Fibroblast of villous mesenchyme (primary cell): ENCODE results near the gene PNO1. TPM values are rescaled to one million over a fixed set of nuclear protein-coding genes. Genes with fewer than 3 reads are reported as not detected.
A peak's percentile ranks its signal among the peaks of the same experiment; 100 is the strongest.

Source experiments
- DNase-seq: peaks from one replicate; pipeline ENCODE4 v3.0.0-alpha.2; 2010; ENCODE audit warnings: low read depth
- H3K4me3 ChIP-seq: 2 replicates; pipeline ENCODE4 v1.5.1; 2011; ENCODE audit warnings: low read depth, mild to moderate bottlenecking, low read length
- total RNA-seq: library from RNA; depleted of rRNA; stranded (reverse); fragments of >200 nt; gene quantifications from 2 replicates; pipeline ENCODE4 v1.2.3, GENCODE V29; 2012
- TF ChIP-seq, protein P1 (sequence below): IDR thresholded peaks from 2 replicates; pipeline ENCODE4 v1.5.1; 2012; ENCODE audit warnings: low read depth, mild to moderate bottlenecking, low read length; ENCODE audit not compliant: insufficient read depth

Gene PNO1
- total RNA-seq, 1 donor: 13.4 TPM

DNA sequence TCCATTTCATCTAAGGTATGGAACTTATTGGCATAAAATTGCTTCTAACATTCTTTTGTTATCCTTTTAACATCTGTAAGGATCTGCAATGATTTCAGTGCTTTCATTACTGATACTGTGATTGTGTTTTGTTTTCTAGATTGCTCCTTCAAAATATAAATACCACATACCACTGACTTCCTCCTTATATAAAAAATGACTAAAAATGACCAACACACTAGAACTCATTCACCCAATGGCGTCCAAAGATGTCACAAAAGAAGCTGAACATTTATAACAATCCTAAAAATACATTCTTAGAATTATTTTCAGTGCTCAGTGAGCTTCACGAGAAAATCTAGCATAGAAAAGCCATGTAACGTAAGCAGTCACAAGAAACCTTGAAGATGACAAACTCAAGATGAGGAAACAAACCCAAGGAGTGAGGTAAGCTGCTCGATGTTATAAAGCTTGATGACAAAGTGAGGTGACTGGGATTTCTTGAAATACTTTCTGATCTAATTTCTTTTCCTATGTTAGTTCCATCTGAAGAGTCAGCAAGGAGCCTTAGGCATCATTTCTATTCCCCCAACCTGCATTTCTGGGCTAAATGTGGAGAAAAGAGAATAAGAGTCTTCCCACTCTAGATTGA lies 42.6 kb downstream of the PNO1 start:
- no peak overlapping the region for H3K4me3 ChIP-seq
- TF ChIP-seq, protein P1, sequence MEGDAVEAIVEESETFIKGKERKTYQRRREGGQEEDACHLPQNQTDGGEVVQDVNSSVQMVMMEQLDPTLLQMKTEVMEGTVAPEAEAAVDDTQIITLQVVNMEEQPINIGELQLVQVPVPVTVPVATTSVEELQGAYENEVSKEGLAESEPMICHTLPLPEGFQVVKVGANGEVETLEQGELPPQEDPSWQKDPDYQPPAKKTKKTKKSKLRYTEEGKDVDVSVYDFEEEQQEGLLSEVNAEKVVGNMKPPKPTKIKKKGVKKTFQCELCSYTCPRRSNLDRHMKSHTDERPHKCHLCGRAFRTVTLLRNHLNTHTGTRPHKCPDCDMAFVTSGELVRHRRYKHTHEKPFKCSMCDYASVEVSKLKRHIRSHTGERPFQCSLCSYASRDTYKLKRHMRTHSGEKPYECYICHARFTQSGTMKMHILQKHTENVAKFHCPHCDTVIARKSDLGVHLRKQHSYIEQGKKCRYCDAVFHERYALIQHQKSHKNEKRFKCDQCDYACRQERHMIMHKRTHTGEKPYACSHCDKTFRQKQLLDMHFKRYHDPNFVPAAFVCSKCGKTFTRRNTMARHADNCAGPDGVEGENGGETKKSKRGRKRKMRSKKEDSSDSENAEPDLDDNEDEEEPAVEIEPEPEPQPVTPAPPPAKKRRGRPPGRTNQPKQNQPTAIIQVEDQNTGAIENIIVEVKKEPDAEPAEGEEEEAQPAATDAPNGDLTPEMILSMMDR: no peak
- peak; percentile 18 for DNase-seq

DNA sequence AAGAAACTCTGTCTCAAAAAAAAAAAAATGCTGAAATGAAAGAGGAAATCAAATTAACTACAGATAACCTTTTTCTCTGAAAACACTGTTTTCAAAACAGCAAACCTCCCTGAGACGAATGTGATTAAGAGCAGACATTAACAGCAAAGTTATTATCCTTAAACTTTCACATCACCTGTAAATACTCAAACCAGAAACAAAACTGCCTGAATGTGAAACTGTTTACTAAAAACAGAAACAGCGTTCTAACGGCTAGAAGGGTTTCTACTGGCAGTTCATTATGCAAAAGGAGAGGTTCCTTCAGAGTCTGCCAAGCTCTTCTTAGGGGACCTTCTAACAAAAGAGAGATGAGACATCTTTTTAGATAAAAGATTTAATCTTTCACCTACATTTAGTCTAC lies 45.9 kb downstream of the PNO1 start:
- DNase-seq: peak; percentile 31

DNA sequence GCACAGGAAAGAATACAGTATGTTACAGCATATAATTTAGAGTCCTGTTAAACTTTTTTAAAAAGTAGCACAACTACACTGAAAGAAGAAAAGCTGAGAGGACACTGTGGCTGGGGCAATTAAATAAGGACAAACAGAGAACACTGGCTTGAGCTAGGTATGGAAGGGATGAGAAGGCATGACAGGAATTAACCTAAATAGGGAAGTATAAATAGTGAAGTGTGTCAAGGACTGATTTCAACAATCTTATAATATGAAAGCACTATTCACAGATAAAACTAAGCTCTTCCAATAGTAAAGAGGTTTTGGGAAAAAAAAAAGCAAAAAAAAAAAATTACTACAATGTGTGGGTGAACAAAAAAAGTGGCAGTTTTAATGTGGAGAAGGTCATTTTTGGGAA lies 49.1 kb downstream of the PNO1 start:
- no peak overlapping the region for H3K4me3 ChIP-seq
- TF ChIP-seq, protein P1: no peak
- no peak for DNase-seq

More for the DNA sequence above, 45.9 kb downstream of the PNO1 start:
- H3K4me3 ChIP-seq: no peak overlapping the region
- TF ChIP-seq, protein P1: no peak

DNA sequence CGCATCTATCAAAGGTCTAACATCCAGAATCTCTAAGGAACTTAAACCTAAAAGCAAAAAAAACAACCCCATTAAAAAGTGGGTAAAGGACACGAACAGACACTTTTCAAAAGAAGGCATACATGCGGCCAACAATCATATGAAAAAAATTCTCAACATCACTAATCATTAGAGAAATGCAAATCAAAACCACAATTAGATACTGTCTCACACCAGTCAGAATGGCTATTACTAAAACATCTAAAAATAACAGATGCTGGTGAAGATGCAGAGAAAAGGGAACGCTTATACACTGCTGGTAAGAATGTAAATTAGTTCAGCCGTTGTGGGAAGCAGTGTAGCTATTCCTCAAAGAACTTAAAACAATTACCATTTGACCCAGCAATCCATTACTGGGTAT lies 56.7 kb downstream of the PNO1 start:
- no peak overlapping the region for H3K4me3 ChIP-seq
- TF ChIP-seq, protein P1: no peak
- no peak for DNase-seq

DNA sequence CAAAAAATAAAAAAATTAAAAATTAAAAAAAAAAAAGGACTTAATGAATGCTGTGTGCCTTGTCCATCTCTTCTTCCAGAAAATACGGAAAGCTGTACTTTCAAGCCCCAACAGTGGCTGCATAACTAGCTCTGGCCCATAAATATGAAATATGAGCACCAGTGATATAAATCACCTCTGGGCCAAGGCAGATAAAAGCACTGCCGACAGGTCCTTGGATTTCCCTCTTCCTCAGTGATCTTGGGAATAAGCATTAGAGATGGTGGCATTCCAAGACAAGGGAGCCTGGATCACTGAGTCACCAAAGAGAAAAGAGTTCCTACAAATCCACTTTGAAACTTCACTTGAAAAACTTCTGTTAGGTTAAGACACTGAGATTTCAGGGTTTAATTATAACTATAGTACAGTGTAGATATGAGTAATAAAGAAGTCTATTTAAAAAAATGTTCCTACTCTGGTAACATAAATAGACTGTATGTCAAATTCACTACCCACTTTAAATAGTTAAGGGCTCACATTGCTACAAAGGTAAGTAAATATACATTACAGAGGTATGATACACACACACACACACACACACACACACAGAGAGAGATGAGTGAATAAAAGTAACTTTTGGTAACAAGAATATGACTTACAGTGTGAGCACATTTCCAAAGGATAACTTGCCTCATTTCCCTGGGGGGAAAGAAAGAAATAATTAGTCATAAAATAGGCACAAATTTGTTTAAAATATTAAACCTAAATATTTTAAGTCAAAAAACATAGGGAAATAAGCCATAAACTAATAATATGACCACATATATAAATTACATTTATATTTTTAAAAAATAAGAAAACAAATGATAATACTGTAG lies 59.0 kb downstream of the PNO1 start:
- H3K4me3 ChIP-seq: no peak overlapping the region
- TF ChIP-seq, protein P1: no peak
- no peak for DNase-seq

DNA sequence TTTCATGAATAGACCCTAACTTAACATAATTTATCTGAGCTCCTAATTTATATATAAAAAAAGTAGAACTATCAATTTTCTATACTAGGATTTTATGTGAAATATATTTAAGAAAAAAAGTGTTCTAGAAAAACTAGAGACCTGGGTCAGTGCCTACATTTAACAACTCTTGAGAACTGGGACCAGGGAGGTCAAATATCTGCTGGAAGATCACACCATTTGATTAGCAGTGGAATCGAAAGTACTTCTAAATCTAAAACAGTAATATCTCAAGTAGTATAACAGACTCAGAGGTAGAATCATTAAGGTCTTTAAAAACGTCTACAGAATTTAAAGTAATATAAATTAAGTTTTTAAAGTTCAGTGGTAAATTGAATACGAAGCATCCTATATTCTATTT lies 60.0 kb downstream of the PNO1 start:
- no peak for DNase-seq
- TF ChIP-seq, protein P1: no peak
- H3K4me3 ChIP-seq: no peak overlapping the region
